HG02970 (cell line): ENCODE data around the gene SMOC2.
"Not testable (repeated sequence)": the region's sequence is repeated elsewhere in the genome, so short reads cannot be mapped to it uniquely, and the experiment has no call there.

Experiments used
- ATAC-seq: cut with Tn5 transposase; IDR thresholded peaks from one replicate; pipeline ENCODE4 v1.9.1; 2021; ENCODE audit warnings: mild to moderate bottlenecking, moderate library complexity, moderate number of reproducible peaks; ENCODE audit not compliant: unreplicated experiment, low FRiP score

The SMOC2 gene

GRCh38 chr6:168692193-168692914 lies 251.4 kb downstream of the SMOC2 start:
- ATAC-seq: no peak

- ATAC-seq: not testable (repeated sequence)
Observed at GRCh38 chr6:168692915-168693257, 251.9 kb downstream of the SMOC2 start.

- ATAC-seq: not testable (repeated sequence)
Observed at GRCh38 chr6:168694797-168695196, 253.8 kb downstream of the SMOC2 start.

- no peak for ATAC-seq
Observed at GRCh38 chr6:168695701-168696100, 254.7 kb downstream of the SMOC2 start.

- no peak for ATAC-seq
Observed at GRCh38 chr6:168698923-168699322, 257.9 kb downstream of the SMOC2 start.

GRCh38 chr6:168699631-168700295 lies 258.8 kb downstream of the SMOC2 start:
- no peak for ATAC-seq

GRCh38 chr6:168700880-168701279 lies 259.9 kb downstream of the SMOC2 start:
- ATAC-seq: no peak

- no peak for ATAC-seq
Observed at GRCh38 chr6:168703990-168704389, 263.0 kb downstream of the SMOC2 start.

GRCh38 chr6:168704678-168705077 lies 263.7 kb downstream of the SMOC2 start:
- ATAC-seq: no peak

- not testable (repeated sequence) for ATAC-seq
Observed at GRCh38 chr6:168705271-168705670, 264.3 kb downstream of the SMOC2 start.

- ATAC-seq: no peak
Observed at GRCh38 chr6:168706471-168707177, 265.6 kb downstream of the SMOC2 start.

GRCh38 chr6:168708526-168708925 lies 267.5 kb downstream of the SMOC2 start:
- no peak for ATAC-seq

- no peak for ATAC-seq
Observed at GRCh38 chr6:168708984-168709383, 268.0 kb downstream of the SMOC2 start.

GRCh38 chr6:168709390-168709789 lies 268.4 kb downstream of the SMOC2 start:
- no peak for ATAC-seq

- ATAC-seq: no peak
Observed at GRCh38 chr6:168709991-168710390, 269.0 kb downstream of the SMOC2 start.

- no peak for ATAC-seq
Observed at GRCh38 chr6:168711049-168711640, 270.2 kb downstream of the SMOC2 start.

- no peak for ATAC-seq
Observed at GRCh38 chr6:168711666-168712300, 270.8 kb downstream of the SMOC2 start.

- no peak for ATAC-seq
Observed at GRCh38 chr6:168712993-168713392, 272.0 kb downstream of the SMOC2 start.

- no peak for ATAC-seq
Observed at GRCh38 chr6:168713839-168714238, 272.9 kb downstream of the SMOC2 start.

- ATAC-seq: no peak
Observed at GRCh38 chr6:168714547-168715260, 273.7 kb downstream of the SMOC2 start.
